Psoas muscle (tissue), 8 donors: ENCODE measurements around the gene SSU72. TPM values are rescaled to one million over a fixed set of nuclear protein-coding genes. Genes with fewer than 3 reads are reported as not detected.

Experiments used
- ATAC-seq, 4 donors: fragments of 200-7000 bp; cut with Tn5 transposase; one replicate each; pipeline ENCODE4 v1.9.1; 2020; ENCODE audit warnings: moderate library complexity in 3 of 4, mild to moderate bottlenecking in 2 of 4
- DNase-seq, 2 donors: peaks; one replicate each; pipeline ENCODE4 v3.0.0-alpha.2; 2020
- H3K27ac ChIP-seq: fragments of 200-600 bp; one replicate; pipeline ENCODE4 v1.8.0; 2022
- H3K27me3 ChIP-seq, 3 donors: fragments of 200-600 bp in 1 of 3; one replicate each; pipeline versions ENCODE4 v1.6.1 to v1.8.0; 2013 to 2022; ENCODE audit warnings: low read length in 2 of 3, mild to moderate bottlenecking in 2 of 3, moderate library complexity in 1 of 3; ENCODE audit not compliant: insufficient read depth in 3 of 3
- H3K36me3 ChIP-seq, 2 donors: fragments of 200-600 bp in 1 of 2; one replicate each; pipeline versions ENCODE4 v1.6.1 to v1.8.0; 2013 to 2022; ENCODE audit warnings: low read depth in 1 of 2, mild to moderate bottlenecking in 1 of 2, moderate library complexity in 1 of 2; ENCODE audit not compliant: insufficient read depth in 1 of 2
- H3K4me1 ChIP-seq: fragments of 200-600 bp; one replicate; pipeline ENCODE4 v1.8.0; 2022
- H3K4me3 ChIP-seq: fragments of 200-600 bp; one replicate; pipeline ENCODE4 v1.8.0; 2022; ENCODE audit warnings: mild to moderate bottlenecking
- H3K9me3 ChIP-seq: fragments of 200-600 bp; one replicate; pipeline ENCODE4 v1.8.0; 2022
- CTCF ChIP-seq: fragments of 200-600 bp; IDR thresholded peaks from one replicate; pipeline ENCODE4 v1.8.0; 2022; ENCODE audit warnings: antibody characterized with exemption
- WGBS, 3 donors: extraction: QIAGEN DNeasy Blood & Tissue Kit; methylation state at CpG; one replicate each; pipeline versions ENCODE4 v1.1.6 to v1.1.7; 2013; 5-methylcytosine and 5-hydroxymethylcytosine counted together
- intact Hi-C, 2 donors: fragments of 100-400 bp; cut with DNase I; formaldehyde crosslinking; loops; one replicate each; pipeline versions ENCODE4 v1.11.0 to v1.14.2; 2022
- polyA plus RNA-seq, 3 donors: library from polyadenylated mRNA; stranded (reverse); fragments of 200-250 nt; gene quantifications; one replicate each; pipeline ENCODE4 v1.2.3, GENCODE V29; 2013
- total RNA-seq, 4 donors: library from RNA; stranded (reverse); fragmentation: NEBNext Ultra II Directional in 2 of 4; extraction: Animal tissue kit (Norgen Biotek cat#: 25700) in 2 of 4; gene quantifications; one replicate each; pipeline versions ENCODE4 v1.2.1 to v1.2.4, GENCODE V29; 2021 to 2023
- donor health status: healthy with polysubstance abuse.
- donor health status: DM: no; HTN: no; CAD: no; lungs with moderate emphysema.
- donor health status: Bipolar disorder and iron deficiency.
- donor health status: healthy.
- donor health status: DM: yes; HTN: yes; CAD: no.
- donor health status: DM: no; HTN: no; CAD: no.
- donor health status: DM: no; HTN: no; CAD: no.
- donor health status: DM: yes; HTN: yes; CAD: no.

Gene SSU72
- total and polyA plus RNA-seq, 7 donors = 130 to 207 (median 179) TPM

DNA sequence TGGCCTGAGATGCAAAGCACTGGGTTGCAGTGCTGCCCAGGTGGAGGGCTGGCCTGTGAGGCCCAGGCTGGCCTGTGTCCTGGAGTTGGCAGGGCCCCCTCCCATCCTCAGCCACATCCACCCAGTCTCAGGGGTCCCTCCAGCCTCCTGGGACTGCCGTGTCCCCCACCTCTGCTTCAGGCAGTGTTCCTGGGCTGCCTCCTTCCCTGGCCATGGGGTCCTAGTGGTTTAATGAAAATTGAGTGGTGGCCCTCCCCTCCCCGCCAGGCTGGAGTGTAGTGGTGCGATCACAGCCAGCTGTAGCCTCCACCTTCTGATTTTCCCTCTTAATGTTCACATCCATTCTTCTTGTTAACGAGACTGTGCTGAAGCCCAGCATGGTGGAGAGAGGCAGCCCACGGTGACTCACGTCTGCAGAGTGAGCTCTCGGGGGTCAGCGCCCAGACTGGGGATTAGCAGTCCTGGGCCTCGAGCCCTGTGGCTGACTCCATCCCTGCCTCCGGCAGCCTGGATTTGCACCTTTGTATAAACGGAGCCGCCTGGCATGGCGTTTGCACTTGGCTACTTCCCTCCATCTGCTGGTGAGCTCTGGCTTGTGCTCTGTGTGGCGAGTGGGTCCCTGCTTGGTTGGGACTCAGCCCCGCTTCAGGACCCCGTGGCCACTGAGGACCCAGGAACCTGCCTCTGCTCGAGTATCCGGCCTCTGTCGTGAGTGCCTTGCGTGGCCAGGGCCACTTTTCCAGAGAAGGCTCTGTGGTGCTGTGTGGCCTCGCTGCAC, 47.5 kb upstream of the SSU72 start:
- peaks cover 0 to 43% of the 10 kb centered on the region in 2 donors for H3K36me3 ChIP-seq
- no peak for TF ChIP-seq CTCF
- peak; percentile 73 to 88 (median 80) for ATAC-seq
- no peaks in the 10 kb centered on the region for H3K27me3 ChIP-seq
- intact Hi-C loops = no loop called here
- peaks cover 56% of the 10 kb centered on the region for H3K4me1 ChIP-seq
- 30 to 48% (median 39%) methylated on average over 21 of the region's 21 CpGs for whole genome bisulfite sequencing, 3 donors
- H3K4me3 ChIP-seq = no peak overlapping the region
- H3K9me3 ChIP-seq = no peaks in the 10 kb centered on the region
- peak; percentile 69 to 94 for DNase-seq
- H3K27ac ChIP-seq = peak overlapping the region; percentile 85

GRCh38 chr1:1621173-1622009, 46.7 kb upstream of the SSU72 start:
- H3K36me3 ChIP-seq = peaks cover 0 to 35% of the 10 kb centered on the region in 2 donors
- peak overlapping the region; percentile 85 for H3K27ac ChIP-seq
- peak in 2 of 4 donors; percentile 0 to 3 for ATAC-seq
- H3K4me3 ChIP-seq = peak overlapping the region; percentile 15
- no peaks in the 10 kb centered on the region for H3K9me3 ChIP-seq
- TF ChIP-seq CTCF = no peak
- H3K4me1 ChIP-seq = peaks cover 64% of the 10 kb centered on the region
- no peaks in the 10 kb centered on the region for H3K27me3 ChIP-seq
- intact Hi-C loops = no loop called here
- DNase-seq = peak in 1 of 2 donors; percentile 56
- 57 to 80% (median 66%) methylated on average over 30 to 31 of the region's 31 CpGs for WGBS, 3 donors

DNA sequence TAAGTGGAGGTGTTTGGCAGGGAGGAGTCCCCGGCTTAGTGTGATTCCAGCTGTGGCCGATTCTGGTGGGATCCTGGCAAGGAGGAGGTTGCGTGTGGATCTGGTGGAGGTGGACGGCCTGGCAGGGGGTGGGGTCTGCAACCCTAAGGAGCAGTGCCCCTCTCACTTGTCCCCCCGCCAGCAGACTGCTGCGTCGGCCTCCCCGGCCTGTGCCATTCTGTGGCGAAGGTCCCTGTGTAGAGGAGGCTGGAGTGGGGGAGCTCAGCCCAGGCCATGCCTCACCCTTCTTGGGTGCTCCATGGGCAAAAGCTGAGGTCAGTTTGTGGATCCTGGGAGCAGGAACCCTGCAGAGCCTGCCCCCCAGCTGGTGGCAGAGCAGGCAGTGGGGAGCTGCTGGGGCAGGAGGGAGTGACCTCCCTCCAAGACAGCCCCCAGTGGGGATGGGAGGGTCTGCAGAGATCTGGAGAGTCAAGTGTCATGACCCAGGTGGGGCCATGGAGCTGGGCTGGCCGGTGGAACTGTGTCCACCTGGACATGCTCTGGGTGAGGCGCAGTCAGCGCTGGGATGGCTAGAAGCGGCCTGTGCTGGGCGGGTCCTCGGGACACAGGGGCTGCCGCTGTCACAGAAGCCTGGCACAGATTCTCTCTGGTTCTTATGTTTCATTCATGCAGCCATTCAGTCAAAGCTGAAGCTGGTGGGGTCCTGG, 45.9 kb upstream of the SSU72 start:
- peak in 2 of 4 donors; percentile 12 to 20 for ATAC-seq
- WGBS, 3 donors = 32 to 51% (median 48%) methylated on average over 11 to 16 of the region's 16 CpGs
- Histone ChIP-seq H3K4me1 (peaks cover 64% of the 10 kb centered on the region), H3K36me3 (peaks cover 0 to 34% of the 10 kb centered on the region in 2 donors), H3K4me3 (peak overlapping the region; percentile 15), H3K9me3 (no peaks in the 10 kb centered on the region), H3K27me3 (no peaks in the 10 kb centered on the region), H3K27ac (peak overlapping the region; percentile 85)
- intact Hi-C loops = no loop called here
- peak; percentile 18 to 57 for DNase-seq
- no peak for TF ChIP-seq CTCF

- TF ChIP-seq CTCF = peak; percentile 49
- Histone ChIP-seq H3K4me1 (peaks cover 64% of the 10 kb centered on the region), H3K9me3 (no peaks in the 10 kb centered on the region), H3K36me3 (peaks cover 0 to 27% of the 10 kb centered on the region in 2 donors), H3K27me3 (no peaks in the 10 kb centered on the region), H3K27ac (peak overlapping the region; percentile 85), H3K4me3 (peak overlapping the region; percentile 15)
- WGBS, 3 donors = 27 to 51% (median 36%) methylated on average over 14 of the region's 14 CpGs
- ATAC-seq (peak; percentile 31 to 60 (median 52)), DNase-seq (peak; percentile 64 to 90)
- intact Hi-C loops = no loop called here
These were observed 45.3 kb upstream of the SSU72 start for GRCh38 chr1:1619917-1620361.
